Fibroblast of skin of abdomen (primary cell): ENCODE measurements around the gene C1orf94.
"Not testable (repeated sequence)": the region's sequence is repeated elsewhere in the genome, so short reads cannot be mapped to it uniquely, and the experiment has no call there.

Experiments
- DNase-seq: peaks from one replicate; pipeline ENCODE4 v3.0.0-alpha.2; 2013

C1orf94 gene

GRCh38 chr1:34165422-34165921, 11.2 kb upstream of the C1orf94 start:
- peak; percentile 45 for DNase-seq

- DNase-seq = peak; percentile 20
Observed at GRCh38 chr1:34166191-34166624, 10.5 kb upstream of the C1orf94 start.

GRCh38 chr1:34166625-34167361, 9.9 kb upstream of the C1orf94 start:
- peak; percentile 63 for DNase-seq

GRCh38 chr1:34167389-34167788, 9.3 kb upstream of the C1orf94 start:
- DNase-seq = no peak

- no peak for DNase-seq
Observed at GRCh38 chr1:34175744-34176143, 963 bp upstream of the C1orf94 start.

- DNase-seq = no peak
Observed at GRCh38 chr1:34178072-34178471, 1.4 kb downstream of the C1orf94 start.

- DNase-seq = not testable (repeated sequence)
Observed at GRCh38 chr1:34183381-34183780, 6.7 kb downstream of the C1orf94 start.

GRCh38 chr1:34186741-34187494, 10.2 kb downstream of the C1orf94 start:
- no peak for DNase-seq

GRCh38 chr1:34188418-34188817, 11.7 kb downstream of the C1orf94 start:
- peak; percentile 10 for DNase-seq

GRCh38 chr1:34188985-34189384, 12.3 kb downstream of the C1orf94 start:
- DNase-seq = no peak

GRCh38 chr1:34190692-34191091, 14.0 kb downstream of the C1orf94 start:
- DNase-seq = no peak

GRCh38 chr1:34192621-34193020, 15.9 kb downstream of the C1orf94 start:
- no peak for DNase-seq

- peak; percentile 68 for DNase-seq
Observed at GRCh38 chr1:34199927-34200326, 23.2 kb downstream of the C1orf94 start.

- no peak for DNase-seq
Observed at GRCh38 chr1:34212673-34213072, 36.0 kb downstream of the C1orf94 start.

GRCh38 chr1:34213956-34214355, 37.2 kb downstream of the C1orf94 start:
- DNase-seq = no peak

GRCh38 chr1:34231441-34231840, 54.7 kb downstream of the C1orf94 start:
- DNase-seq = no peak

- no peak for DNase-seq
Observed at GRCh38 chr1:34235594-34235993, 58.9 kb downstream of the C1orf94 start.

GRCh38 chr1:34236089-34236488, 59.4 kb downstream of the C1orf94 start:
- DNase-seq = no peak

- DNase-seq = no peak
Observed at GRCh38 chr1:34237151-34237815, 60.6 kb downstream of the C1orf94 start.

GRCh38 chr1:34245967-34246366, 69.3 kb downstream of the C1orf94 start:
- DNase-seq = no peak

GRCh38 chr1:34250342-34250741, 73.6 kb downstream of the C1orf94 start:
- DNase-seq = no peak

- DNase-seq = no peak
Observed at GRCh38 chr1:34262023-34262853, 85.5 kb downstream of the C1orf94 start.
